Stimulated activated CD4-positive, alpha-beta T cell treated with anti-CD3 and anti-CD28 coated beads, Interleukin-15, amount 100 ng/mL, for 48 hours (primary cell): Measurements from ENCODE around the gene ZFP90.
A peak's percentile ranks its signal among the peaks of the same experiment; 100 is the strongest.

Source experiments
- DNase-seq, 2 donors: peaks; one replicate each; pipeline ENCODE4 v3.0.0-alpha.2; 2020; ENCODE audit warnings: low read depth in 2 of 2

ZFP90 gene

DNA sequence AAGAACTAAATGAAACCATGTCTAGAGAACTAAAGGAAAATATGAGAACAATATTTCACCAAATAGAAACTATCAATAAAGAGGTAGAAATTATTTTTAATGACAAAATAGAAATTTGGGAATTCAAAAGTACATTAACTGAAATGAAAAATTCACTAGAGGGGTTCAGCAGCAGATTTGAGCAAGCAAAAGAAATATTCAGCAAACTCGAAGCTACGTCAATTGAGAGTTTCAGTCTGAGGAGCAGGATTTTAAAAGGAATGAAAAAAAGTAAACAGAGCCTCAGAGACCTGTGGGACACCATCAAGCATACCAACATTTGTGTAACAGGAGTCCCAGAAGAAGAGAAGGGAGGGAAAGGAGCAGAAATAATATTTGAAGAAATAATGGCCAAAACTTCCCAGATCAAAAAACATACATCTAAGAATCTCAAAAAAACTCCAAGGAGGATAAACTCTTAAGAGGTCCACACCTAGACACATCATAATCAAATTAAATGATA lies 38.3 kb downstream of the ZFP90 start:
- no peak for DNase-seq

DNA sequence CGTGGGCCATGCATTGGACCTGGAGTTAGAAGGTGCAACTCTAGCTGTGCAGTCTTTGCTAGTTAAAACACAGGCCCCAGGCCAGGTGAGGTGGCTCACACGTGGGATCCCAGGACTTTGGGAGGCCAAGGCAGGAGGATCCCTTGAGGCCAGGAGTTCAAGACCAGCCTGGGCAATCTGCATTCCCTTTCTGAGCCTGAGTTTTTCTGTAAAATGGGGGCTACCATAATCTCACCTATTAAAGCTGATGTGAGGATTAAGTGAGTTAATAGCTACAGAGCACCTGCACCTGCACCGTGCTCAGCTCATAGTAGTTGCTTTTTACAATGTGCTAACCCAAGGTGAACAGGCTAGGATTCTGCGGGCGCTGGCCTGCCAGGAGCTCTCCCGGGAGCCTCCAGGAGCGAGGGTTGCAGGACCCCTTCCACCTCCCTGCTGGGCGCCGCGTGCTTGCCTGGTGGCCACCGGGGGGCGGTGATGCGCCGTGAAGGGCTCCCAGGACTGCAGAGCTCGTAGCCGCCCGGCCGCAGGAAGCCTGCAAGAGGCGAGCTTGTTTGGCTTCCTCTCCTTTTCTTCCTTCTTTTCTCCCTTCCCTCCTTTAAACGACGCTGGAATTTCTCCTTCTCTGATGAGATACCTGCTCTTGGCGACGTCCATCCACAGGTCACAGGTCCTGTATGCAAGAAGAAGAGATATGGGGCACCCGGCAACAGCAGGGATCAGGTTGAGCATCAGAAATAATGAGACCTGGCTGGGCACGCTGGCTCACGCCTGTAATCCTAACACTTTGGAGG lies 51.3 kb downstream of the ZFP90 start:
- DNase-seq = peak; percentile 57 to 72

DNA sequence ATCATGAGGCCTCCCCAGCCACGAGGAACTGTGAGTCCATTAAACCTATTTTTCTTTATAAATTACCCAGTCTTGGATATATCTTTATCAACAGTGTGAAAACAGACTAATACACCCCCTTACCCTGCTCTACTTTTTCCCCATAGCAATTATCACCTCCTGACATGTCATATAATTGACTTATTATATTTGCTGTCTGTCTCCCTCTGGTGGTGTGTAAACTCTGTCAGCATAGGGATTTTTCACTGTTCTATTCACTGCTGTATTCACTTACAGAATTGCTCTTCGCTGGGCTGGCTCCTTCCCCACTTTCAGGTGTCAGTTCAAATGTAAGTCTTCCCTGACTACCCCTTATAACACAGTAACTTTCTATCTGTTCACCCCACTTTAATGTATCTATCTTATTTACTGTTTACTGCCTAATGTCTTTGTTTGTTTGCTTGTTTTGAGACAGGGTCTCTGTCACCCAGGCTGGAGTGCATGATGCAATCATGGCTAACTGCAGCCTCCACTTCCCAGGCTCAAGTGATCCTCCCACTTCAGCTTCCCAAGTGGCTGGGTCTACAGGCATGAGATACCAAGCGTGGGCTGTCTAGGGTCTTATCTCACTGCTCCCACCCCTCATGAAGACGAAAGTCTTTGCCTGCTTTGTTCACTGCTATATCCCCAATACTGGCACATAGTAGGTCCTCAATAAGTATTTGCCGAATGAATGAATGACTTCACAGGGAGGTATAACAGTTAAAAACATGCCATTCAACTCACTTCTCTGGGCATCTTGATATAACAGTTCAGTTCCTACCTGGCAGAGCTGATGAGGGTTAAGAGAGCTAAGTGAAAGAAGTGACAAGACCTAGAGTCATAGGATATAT lies 53.6 kb downstream of the ZFP90 start:
- peak in 1 of 2 donors; percentile 4 for DNase-seq

DNA sequence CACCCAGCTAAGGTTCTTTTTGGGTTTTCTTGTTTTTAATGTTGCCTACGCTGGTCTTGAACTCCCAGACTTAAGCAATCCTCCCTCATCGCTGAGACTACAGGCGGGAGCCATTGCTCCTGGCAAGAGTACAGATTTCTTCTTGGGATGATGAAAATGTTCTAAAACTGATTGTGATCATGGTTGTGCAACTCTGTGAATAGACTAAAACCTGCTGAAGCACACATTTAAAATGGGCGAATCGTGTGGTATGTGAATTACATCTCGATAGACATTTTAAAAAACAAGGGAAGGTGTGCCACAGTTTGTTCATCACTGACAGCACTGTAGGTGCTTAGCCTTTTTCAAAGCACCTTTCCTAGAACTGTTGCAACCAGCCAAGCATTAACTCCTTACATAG lies 57.2 kb downstream of the ZFP90 start:
- DNase-seq = no peak

DNA sequence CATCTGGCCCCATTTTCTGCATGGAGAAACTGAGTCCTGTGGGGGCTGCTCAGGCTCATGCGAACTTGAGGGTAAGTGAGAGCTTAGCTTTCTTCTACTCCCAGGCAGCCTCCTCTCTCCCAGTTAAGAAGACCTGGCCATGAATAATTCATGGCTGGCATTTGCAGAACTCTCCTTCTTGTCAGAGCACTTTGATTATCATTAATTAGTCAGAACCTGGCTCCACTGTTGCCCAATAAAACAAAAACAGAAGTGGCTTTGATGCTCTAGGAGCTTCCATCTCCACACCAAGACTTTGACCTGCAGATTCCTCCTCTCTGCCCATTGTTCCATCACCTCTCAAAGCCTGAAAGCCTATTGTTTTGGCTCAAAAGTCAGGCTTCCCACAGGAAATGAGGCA lies 60.5 kb downstream of the ZFP90 start:
- no peak for DNase-seq

DNA sequence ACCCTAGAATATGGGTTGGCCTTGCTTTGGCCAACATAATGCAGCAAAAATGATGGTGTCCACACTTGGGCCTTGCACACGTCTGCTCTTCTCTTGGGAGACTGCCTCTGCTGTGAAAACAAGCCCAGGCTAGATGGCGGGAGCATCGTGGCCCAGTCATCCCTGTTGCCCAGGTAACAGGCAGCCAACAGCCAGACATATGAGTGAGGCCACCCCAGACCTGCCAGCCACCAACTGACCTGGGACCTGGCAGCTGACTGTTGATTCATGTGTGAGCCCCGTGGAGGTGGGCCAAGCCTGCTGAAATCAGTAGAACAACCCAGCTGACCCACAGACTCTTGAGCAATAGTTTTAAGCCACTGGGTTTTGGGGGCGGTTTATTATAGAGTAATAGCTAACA lies 66.7 kb downstream of the ZFP90 start:
- DNase-seq = no peak

DNA sequence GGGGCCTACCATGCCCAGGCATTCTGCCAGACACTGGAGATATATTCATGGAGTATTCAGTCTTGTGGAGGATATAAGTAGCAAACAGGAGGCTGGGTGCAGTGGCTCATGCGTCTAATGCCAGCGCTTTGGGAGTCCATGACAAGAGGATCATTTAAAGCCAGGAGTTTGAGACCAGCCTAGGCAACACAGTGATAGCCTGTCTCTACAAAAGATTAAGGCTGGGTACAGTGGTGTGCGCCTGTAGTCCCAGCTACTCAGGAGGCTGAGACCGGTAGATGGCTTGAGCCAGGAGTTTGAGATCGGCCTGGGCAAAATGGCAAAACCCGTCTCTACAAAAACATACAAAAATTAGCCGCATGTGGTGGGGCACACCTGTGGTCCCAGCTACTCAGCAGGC lies 68.4 kb downstream of the ZFP90 start:
- no peak for DNase-seq

DNA sequence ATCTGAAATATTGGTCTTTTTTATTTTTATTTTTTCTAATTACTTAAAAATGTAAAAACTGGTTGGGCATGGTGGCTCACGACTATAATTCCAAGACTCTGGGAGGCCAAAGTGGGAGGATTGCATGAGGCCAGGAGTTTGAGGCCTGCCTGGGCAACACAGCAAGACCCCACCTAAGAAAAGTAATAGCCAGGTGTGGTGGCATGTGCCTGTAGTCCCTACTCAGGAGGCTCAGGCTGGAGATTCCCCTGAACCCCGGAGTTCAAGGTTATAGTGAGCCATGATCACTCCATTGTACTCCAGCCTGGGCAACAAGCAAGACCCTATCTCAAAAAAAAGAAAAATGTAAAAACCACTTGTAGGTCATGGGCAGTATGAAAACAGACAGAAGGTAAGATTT lies 69.2 kb downstream of the ZFP90 start:
- DNase-seq = no peak

DNA sequence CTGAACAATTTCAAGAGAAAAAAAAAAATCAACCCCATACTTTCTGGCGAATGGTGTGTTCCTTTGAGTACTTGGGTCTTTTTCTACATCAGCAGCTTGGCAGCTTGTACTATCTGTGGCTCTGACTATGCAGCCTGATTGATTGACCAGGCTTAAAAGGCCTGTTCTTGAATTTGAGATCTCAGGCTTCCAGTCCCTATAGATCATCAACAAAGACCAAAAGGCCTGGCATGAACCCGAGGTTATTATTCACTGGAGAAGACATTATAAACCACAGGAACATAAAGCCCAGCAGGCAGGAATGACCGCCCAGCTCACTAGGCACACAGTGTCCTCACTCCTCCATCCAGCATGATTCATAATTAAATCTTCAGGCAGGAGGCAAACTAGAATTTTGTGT lies 73.9 kb downstream of the ZFP90 start:
- no peak for DNase-seq

DNA sequence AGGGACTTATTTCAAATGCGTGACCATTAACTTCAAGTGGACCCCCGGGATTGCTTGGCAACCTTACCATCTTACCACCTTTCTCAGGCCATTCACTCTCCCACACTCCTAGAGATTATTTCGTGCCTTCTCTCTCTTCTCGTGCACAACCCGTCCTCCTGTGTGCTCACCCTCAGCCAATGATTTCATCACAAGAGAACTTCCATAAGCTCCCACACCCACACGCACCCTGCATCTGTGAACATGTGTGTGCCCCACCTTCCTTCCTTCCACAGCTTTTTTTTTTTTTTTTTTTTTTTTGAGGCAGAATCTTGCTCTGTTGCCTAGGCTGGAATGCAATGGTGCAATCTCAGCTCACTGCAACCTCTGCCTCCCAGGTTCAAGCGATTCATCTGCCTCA lies 78.6 kb downstream of the ZFP90 start:
- DNase-seq = no peak
